Panc1 (cell line): ENCODE data around the gene SLC51B.

Experiments used
- POLR2AphosphoS5 ChIP-seq: IDR thresholded peaks from 2 replicates; pipeline ENCODE4 v1.6.1; 2012; ENCODE audit warnings: mild to moderate bottlenecking, low read depth, low read length, moderate library complexity
- SIN3A ChIP-seq: IDR thresholded peaks from 2 replicates; pipeline ENCODE4 v1.6.1; 2012; ENCODE audit warnings: low read depth, mild to moderate bottlenecking, low read length, moderate library complexity, borderline replicate concordance; ENCODE audit not compliant: insufficient read depth
- TCF7L2 ChIP-seq: IDR thresholded peaks from 2 replicates; pipeline ENCODE4 v1.6.1; 2011; ENCODE audit warnings: mild to moderate bottlenecking, low read depth, low read length, inconsistent platforms
- TF ChIP-seq, protein P1 (sequence below): fragments of 450-650 bp; IDR thresholded peaks from 2 replicates; pipeline ENCODE4 v1.5.1; 2017; ENCODE audit warnings: mild to moderate bottlenecking

GRCh38 chr15:65049418-65049840 lies 4.2 kb downstream of the SLC51B start:
- TF ChIP-seq SIN3A: peak; percentile 85
- TF ChIP-seq, protein P1, sequence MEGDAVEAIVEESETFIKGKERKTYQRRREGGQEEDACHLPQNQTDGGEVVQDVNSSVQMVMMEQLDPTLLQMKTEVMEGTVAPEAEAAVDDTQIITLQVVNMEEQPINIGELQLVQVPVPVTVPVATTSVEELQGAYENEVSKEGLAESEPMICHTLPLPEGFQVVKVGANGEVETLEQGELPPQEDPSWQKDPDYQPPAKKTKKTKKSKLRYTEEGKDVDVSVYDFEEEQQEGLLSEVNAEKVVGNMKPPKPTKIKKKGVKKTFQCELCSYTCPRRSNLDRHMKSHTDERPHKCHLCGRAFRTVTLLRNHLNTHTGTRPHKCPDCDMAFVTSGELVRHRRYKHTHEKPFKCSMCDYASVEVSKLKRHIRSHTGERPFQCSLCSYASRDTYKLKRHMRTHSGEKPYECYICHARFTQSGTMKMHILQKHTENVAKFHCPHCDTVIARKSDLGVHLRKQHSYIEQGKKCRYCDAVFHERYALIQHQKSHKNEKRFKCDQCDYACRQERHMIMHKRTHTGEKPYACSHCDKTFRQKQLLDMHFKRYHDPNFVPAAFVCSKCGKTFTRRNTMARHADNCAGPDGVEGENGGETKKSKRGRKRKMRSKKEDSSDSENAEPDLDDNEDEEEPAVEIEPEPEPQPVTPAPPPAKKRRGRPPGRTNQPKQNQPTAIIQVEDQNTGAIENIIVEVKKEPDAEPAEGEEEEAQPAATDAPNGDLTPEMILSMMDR: no peak
- no peak for TF ChIP-seq TCF7L2
- no peak for TF ChIP-seq POLR2AphosphoS5
